Renal pelvis (tissue), 12 donors: ENCODE measurements around the gene AP2B1. TPM values are rescaled to one million over a fixed set of nuclear protein-coding genes. Genes with fewer than 3 reads are reported as not detected.

Source experiments
- DNase-seq: peaks from one replicate; pipeline ENCODE4 v3.0.0-alpha.2; 2013
- long read RNA-seq, 16 experiments: transcript quantifications; one replicate each; lab custom pipeline, GENCODE V29; 2026
- polyA plus RNA-seq, 3 donors: library from polyadenylated mRNA; unstranded; fragments of 120-200 nt; gene quantifications; one replicate each; pipeline ENCODE4 v1.2.1, GENCODE V29; 2013; ENCODE audit not compliant: insufficient read length in 3 of 3

AP2B1 gene
- 100 to 1,000 TPM; 120 to 137 (median 127) TPM for polyA plus RNA-seq
- long read RNA-seq, donor 1, full-length matches to known transcripts: 1 of 1 reads
- long read RNA-seq, donor 1, partial matches to known transcripts: 0 of 1 reads
- long read RNA-seq, donor 1, other reads (novel, unspliced or antisense): 0 of 1 reads
- long read RNA-seq, donor 2, full-length matches to known transcripts: 9 of 21 reads
- long read RNA-seq, donor 2, partial matches to known transcripts: 12 of 21 reads
- long read RNA-seq, donor 2, other reads (novel, unspliced or antisense): 0 of 21 reads
- long read RNA-seq, donor 3, full-length matches to known transcripts: 3 of 21 reads
- long read RNA-seq, donor 3, partial matches to known transcripts: 18 of 21 reads
- long read RNA-seq, donor 3, other reads (novel, unspliced or antisense): 0 of 21 reads
- long read RNA-seq, donor 4, full-length matches to known transcripts: 9 of 9 reads
- long read RNA-seq, donor 4, partial matches to known transcripts: 0 of 9 reads
- long read RNA-seq, donor 4, other reads (novel, unspliced or antisense): 0 of 9 reads
- long read RNA-seq, donor 5, full-length matches to known transcripts: 2 of 2 reads
- long read RNA-seq, donor 5, partial matches to known transcripts: 0 of 2 reads
- long read RNA-seq, donor 5, other reads (novel, unspliced or antisense): 0 of 2 reads
- long read RNA-seq, donor 6, full-length matches to known transcripts: 5 of 5 reads
- long read RNA-seq, donor 6, partial matches to known transcripts: 0 of 5 reads
- long read RNA-seq, donor 6, other reads (novel, unspliced or antisense): 0 of 5 reads
- long read RNA-seq, donor 7, full-length matches to known transcripts: 9 of 48 reads
- long read RNA-seq, donor 7, partial matches to known transcripts: 39 of 48 reads
- long read RNA-seq, donor 7, other reads (novel, unspliced or antisense): 0 of 48 reads
- long read RNA-seq, donor 8, full-length matches to known transcripts: 6 of 11 reads
- long read RNA-seq, donor 8, partial matches to known transcripts: 5 of 11 reads
- long read RNA-seq, donor 8, other reads (novel, unspliced or antisense): 0 of 11 reads
- long read RNA-seq, donor 9, full-length matches to known transcripts: 1 of 1 reads
- long read RNA-seq, donor 9, partial matches to known transcripts: 0 of 1 reads
- long read RNA-seq, donor 9, other reads (novel, unspliced or antisense): 0 of 1 reads
- long read RNA-seq, donor 10, full-length matches to known transcripts: 1 of 7 reads
- long read RNA-seq, donor 10, partial matches to known transcripts: 6 of 7 reads
- long read RNA-seq, donor 10, other reads (novel, unspliced or antisense): 0 of 7 reads
- long read RNA-seq, donor 11, full-length matches to known transcripts: 4 of 11 reads
- long read RNA-seq, donor 11, partial matches to known transcripts: 7 of 11 reads
- long read RNA-seq, donor 11, other reads (novel, unspliced or antisense): 0 of 11 reads
- long read RNA-seq, donor 12, full-length matches to known transcripts: 8 of 8 reads
- long read RNA-seq, donor 12, partial matches to known transcripts: 0 of 8 reads
- long read RNA-seq, donor 12, other reads (novel, unspliced or antisense): 0 of 8 reads
- long read RNA-seq, donor 13, full-length matches to known transcripts: 2 of 18 reads
- long read RNA-seq, donor 13, partial matches to known transcripts: 16 of 18 reads
- long read RNA-seq, donor 13, other reads (novel, unspliced or antisense): 0 of 18 reads
- long read RNA-seq, donor 14: 0 reads
- long read RNA-seq, donor 15: 0 reads
- long read RNA-seq, donor 16, full-length matches to known transcripts: 1 of 13 reads
- long read RNA-seq, donor 16, partial matches to known transcripts: 12 of 13 reads
- long read RNA-seq, donor 16, other reads (novel, unspliced or antisense): 0 of 13 reads

GRCh38 chr17:35587074-35587961 is at the start of gene AP2B1:
AP2B1 (plus strand) TSS chr17:35587322; CDS start chr17:35594031, 6,709 bp downstream.
- peak; percentile 97 for DNase-seq

DNA sequence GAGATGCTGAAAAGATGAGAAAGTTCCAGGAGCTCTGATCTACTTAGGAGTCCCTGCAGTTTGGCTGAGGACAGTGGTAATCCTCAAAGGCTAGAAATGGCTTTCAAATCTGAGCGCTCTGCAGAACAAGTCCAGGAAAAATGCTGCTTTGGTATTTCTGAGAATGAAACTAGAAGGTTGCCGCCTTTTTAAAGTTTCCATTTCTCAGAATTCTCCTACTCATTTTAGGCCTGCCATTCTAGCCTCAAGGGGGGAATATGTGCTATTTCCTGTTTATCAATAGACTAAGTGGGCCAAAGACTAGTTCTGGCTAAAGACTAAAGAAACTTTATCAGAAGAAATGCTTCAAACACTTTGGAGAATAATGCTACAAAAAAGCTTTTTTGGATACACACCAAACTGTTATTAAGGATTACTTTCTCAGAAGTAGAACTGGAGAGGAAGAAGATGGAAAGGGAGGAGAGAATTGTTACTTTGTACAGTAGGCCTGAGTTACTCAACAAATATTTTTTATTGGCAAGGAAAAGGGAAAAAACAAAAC is 49.5 kb upstream of the AP2B1 start, which contains the start of gene SLFN12L:
Gene SLFN12L, minus strand, starts transcription at position 78 of the 541 bp plus-strand sequence. CDS start 15,314 bp downstream, outside the sequence.
- no peak for DNase-seq

DNA sequence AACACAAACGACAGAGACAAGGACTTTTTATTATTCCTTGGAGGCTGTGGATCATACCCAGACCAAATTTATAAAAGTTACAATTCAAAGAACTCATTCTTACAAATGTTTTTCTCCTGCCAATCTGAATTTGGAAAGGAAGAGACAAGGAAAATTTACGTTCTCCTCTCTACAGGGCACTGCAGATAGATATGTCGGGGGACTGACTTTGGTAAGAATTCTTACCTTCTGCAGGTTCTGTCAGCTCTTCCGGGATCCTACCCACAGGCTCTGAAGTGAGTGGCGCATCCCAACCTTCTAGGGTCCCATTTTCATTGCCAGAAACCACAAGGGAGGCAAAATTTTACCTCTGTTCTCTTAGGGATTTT is 47.5 kb upstream of the AP2B1 start:
- DNase-seq: no peak

- no peak for DNase-seq
Measured at GRCh38 chr17:35540589-35541404, 46.3 kb upstream of the AP2B1 start.

GRCh38 chr17:35541434-35541833 is 45.7 kb upstream of the AP2B1 start:
- DNase-seq: no peak

GRCh38 chr17:35542990-35543389 is 44.1 kb upstream of the AP2B1 start:
- no peak for DNase-seq

DNA sequence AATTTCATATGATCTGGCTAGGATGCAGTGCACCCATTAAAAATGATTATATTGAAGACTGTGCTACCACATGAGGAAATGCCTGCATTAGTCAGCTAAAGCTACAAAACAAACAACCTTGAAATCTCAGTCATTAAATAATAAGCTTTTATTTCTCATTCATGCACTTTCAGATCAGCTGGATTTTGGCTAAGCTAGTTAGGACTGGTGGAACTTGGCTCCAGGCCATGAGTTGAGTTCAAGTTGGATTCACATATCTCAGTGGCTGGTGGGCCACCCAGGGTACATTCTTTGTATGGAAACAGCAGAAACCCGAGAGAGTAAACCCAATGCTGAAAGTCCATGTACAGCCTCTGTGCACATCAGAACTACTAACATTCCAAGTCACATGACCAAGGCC is 43.3 kb upstream of the AP2B1 start:
- no peak for DNase-seq

DNA sequence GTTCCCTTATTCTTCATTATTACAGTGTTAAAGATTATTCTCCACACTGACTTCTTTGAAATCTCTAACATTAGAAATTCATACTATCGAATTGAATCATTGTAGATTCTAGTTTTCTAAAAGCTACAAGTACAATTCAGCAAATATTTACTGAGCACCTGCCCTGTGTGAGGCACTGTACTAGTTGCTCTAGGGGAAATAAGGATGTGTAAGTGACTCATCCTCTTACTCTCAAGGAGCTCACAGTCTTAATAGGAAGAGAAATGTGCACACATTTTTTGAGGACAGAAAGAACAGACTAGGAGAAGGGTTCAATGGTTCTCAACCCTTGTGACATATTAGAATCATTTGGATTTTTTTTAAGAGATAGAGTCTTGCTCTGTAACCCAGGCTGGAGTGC is 42.0 kb upstream of the AP2B1 start:
- no peak for DNase-seq

DNA sequence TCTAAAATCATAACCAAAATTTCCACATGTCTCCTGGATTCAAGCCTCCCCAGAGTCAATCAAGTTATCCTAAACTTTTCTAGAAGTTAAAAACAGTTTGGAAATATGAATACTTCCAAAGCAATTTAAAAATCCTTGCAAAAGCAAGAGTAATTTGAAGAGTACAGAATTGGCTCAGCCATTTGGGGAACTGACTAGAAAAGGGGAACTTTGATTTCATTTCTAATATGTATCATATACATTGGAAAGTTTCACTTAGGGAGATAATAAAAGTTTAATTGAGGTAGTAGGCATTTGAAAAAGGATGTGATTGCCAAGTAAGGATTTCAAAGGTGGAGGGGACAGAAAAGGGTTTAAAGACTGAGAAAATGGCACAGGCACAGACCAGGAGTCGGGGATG is 40.6 kb upstream of the AP2B1 start:
- no peak for DNase-seq

GRCh38 chr17:35548208-35548810 is 38.8 kb upstream of the AP2B1 start:
- DNase-seq: no peak

GRCh38 chr17:35548978-35549377 is 38.1 kb upstream of the AP2B1 start:
- DNase-seq: no peak

GRCh38 chr17:35553310-35553709 is 33.8 kb upstream of the AP2B1 start:
- DNase-seq: no peak

GRCh38 chr17:35554668-35555067 is 32.5 kb upstream of the AP2B1 start:
- DNase-seq: no peak

- no peak for DNase-seq
Measured at GRCh38 chr17:35555691-35556090, 31.4 kb upstream of the AP2B1 start.

DNA sequence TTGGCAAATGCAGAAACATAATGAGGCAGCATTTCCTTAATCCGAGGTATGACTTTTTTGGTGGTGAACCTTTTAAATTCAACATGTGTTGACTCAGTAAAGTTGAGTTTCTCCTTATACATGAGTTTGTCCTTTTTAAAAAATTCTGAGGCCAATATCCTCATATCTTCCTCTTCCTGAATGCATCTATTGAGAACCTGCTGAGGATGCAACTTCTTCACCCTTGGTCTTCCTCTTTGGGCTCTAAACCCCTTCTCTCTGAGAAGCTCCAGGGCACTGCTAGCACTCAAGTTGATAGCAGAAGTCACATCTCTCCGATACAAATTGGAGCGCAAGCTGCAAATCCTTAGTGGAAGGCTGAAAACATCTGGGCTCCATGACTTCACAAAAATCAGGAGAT is 29.8 kb upstream of the AP2B1 start:
- DNase-seq: no peak

- DNase-seq: no peak
Measured at GRCh38 chr17:35559495-35560210, 27.5 kb upstream of the AP2B1 start.

DNA sequence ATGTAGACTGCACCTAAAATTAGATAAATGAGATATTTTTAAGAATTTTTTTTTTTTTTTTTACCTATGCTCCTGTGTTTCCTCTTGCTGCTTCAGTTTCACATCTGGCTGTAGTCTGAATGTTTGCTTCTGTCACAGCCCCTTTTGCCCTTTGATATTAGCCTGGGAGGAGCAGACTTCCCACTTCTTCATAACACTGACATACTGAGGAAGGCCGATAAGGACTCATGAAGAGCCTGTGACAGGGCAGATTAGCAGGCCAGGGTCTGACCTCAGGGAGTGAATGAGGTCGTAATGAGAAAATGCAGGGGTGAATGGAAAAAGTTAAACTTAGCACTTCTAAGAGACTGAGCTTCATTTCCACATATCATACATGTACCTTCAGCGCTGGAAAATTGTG is 26.4 kb upstream of the AP2B1 start, which contains the start of gene SLFN14:
Gene SLFN14, minus strand, starts transcription at position 117 of the 400 bp plus-strand sequence. CDS start 2,757 bp downstream, outside the sequence.
- no peak for DNase-seq
